NCI-H2227 (cell line): ENCODE measurements around the gene SBNO2.

ENCODE experiments used
- DNase-seq: peaks from one replicate; lab custom pipeline; 2025; ENCODE audit not compliant: unreplicated experiment; lab: John Stamatoyannopoulos, UW

Gene SBNO2, protein sequence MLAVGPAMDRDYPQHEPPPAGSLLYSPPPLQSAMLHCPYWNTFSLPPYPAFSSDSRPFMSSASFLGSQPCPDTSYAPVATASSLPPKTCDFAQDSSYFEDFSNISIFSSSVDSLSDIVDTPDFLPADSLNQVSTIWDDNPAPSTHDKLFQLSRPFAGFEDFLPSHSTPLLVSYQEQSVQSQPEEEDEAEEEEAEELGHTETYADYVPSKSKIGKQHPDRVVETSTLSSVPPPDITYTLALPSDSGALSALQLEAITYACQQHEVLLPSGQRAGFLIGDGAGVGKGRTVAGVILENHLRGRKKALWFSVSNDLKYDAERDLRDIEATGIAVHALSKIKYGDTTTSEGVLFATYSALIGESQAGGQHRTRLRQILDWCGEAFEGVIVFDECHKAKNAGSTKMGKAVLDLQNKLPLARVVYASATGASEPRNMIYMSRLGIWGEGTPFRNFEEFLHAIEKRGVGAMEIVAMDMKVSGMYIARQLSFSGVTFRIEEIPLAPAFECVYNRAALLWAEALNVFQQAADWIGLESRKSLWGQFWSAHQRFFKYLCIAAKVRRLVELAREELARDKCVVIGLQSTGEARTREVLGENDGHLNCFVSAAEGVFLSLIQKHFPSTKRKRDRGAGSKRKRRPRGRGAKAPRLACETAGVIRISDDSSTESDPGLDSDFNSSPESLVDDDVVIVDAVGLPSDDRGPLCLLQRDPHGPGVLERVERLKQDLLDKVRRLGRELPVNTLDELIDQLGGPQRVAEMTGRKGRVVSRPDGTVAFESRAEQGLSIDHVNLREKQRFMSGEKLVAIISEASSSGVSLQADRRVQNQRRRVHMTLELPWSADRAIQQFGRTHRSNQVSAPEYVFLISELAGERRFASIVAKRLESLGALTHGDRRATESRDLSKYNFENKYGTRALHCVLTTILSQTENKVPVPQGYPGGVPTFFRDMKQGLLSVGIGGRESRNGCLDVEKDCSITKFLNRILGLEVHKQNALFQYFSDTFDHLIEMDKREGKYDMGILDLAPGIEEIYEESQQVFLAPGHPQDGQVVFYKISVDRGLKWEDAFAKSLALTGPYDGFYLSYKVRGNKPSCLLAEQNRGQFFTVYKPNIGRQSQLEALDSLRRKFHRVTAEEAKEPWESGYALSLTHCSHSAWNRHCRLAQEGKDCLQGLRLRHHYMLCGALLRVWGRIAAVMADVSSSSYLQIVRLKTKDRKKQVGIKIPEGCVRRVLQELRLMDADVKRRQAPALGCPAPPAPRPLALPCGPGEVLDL (N-terminal part only)

DNA sequence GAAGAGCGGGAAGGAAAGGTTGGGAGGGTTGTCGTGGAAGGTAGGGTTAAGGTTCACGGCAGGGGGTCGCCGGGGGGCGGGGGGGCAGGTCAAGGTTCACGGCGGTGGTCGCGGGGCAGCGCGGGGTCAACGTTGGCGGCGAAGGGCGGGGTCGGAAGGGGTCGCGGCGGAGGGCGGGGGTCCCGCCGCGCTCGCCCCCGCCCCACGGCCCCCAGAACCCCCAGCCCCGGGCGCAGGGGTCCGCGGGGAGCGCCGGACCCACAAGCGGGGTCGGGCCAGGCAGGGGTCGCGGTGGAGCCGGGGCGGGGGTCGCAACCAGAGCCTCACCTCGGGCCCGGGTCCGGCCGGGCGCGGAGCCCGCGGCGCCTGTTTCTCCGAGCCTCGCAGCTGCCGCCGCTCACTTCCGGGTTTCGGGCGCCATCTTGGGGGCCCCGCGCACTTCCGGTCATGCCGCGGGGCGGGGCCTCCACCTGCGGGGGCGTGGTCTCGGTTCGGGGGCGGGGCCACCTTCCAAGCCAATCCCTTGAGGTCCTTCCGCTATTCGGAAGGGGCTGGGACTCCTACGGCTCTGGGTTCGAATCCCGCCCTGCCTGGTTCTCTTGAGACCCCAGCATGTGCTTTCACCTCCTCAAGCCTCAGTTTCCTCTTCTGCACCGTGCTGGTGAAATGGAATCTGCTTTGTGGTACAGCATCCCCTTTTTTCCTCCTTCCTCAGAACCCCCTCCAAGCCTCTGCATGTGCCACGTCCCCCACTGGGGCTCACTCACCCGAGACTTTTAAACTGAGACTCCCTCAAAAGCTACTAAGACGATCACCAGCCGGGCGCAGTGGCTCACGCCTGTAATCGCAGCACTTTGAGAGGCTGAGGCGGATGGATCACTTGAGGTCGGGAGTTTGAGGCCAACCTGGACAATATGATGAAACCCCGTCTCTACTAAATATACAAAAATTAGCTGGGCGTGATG lies at the start of gene SBNO2:
SBNO2 (minus strand) TSS at position 424 of the 965 bp plus-strand sequence. CDS start 19,992 bp downstream, outside the sequence.
- DNase-seq, result peak; percentile 87

DNA sequence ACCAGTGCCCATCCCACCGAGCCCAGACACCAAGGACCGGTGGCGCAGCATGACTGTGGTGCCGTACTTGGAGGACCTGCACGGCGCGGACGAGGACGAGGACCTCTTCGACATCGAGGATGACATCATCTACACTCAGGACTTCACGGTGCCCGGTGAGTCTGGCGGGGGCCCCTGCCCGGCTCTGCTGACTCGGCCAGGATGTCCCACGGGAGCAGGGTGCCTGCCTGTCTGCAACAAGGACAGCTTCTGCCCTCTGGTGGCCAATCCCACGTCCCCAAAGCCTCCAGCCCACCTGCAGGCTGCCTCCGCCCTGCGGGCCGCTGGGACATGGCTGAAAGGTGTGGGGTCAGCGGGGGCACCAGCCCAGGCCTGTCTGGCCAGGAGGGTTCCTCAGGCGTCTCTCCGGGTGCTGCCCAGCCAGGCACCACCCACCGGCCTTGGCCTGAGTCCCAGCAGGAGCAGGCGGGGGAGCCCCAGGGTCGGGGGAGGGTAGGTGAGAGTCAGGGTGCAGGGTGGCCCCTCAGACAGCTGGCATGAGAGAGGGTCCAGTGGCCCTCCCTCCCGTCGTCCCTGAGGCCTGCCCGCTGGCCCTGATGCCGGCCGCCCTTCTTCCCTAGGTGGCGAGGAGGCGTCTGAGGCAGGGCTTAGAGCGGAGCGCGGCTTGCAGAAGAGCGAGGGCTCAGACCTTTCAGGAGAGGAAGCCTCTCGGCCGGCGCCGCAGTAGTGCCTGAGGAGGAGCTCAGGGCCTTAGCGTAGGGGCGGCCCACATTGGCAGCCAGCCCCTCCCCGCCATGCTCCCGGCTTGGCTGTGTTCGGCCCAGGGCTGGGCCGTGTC lies 49.2 kb upstream of the SBNO2 start:
- peak; percentile 44 for DNase-seq

DNA sequence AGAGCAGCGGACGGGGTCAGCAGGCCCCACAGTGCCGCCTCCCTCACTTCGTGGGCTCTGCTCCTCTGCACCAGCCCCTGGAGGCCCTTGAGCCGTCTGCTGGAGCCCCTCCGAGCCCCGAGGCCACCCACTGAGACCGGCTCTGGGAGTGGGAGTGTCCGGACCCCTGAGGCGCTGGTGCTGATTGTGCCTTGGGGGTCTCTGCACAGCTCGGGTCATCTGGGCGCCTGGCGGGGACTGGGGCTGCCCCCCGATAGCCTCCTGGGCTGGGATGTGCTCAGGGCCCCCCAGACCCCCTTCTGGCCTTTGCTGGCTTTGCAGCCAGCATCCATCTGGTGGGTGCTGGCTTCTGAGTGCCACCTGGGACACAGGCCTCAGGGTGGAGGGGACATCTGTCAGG lies 48.3 kb upstream of the SBNO2 start:
- no peak for DNase-seq

DNA sequence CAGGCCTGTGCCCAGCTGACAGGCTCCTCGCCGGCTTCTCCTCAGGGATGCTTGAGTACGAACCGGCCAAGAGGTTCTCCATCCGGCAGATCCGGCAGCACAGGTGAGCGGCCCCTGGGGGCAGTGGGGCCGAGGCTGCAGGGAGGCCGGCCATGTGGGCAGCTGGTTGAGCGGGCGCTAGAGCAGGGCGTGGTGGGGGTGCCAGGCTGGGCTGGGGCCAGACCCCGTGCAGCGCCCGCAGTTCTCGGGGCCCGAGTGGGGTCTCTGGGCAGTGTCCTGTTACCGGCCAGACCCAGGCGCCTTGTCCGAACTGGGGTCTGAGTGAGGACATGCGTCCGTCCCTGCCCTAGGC lies 47.8 kb upstream of the SBNO2 start:
- no peak for DNase-seq

DNA sequence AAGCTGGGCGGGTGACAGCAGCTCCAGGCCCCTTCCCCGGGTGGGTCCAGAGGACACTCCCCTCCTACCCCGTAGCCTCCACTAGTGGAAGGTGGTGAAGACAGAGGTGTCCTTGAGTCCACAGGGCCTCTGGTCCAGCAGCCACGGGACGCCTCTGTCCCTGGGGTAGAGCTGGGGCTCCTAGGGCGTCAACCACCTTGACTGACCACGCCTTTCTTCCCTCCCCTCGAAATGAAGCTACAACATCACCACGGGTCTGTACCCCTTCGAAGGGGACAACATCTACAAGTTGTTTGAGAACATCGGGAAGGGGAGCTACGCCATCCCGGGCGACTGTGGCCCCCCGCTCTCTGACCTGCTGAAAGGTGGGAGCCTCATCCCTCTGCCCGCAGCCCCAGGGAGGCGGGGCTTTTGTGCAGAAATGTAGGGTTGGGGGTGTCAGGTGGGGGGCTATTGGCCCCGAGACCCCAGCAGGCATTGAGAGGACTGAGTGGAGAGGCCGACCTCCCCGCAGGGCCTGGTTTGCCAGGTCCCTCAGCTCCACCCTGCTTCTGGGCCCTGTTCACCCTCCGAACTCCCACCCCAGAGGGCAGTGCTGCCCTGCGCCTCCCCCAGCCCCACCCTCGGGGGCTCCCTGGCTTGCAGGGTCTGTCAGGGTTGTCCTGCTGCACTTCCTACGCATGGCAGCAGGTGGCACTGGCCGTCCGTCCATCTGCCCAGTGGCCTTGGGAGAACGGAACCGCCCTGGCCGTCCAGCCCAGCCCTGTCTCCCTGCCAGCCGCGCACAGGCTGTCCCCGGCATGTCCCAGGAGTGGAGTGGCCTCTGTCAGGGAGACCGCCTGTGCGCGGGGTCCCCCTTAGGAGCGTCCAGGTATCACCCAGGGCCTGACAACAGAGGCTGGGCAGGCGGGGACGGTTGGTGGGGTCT lies 47.2 kb upstream of the SBNO2 start:
- DNase-seq, result peak; percentile 56

DNA sequence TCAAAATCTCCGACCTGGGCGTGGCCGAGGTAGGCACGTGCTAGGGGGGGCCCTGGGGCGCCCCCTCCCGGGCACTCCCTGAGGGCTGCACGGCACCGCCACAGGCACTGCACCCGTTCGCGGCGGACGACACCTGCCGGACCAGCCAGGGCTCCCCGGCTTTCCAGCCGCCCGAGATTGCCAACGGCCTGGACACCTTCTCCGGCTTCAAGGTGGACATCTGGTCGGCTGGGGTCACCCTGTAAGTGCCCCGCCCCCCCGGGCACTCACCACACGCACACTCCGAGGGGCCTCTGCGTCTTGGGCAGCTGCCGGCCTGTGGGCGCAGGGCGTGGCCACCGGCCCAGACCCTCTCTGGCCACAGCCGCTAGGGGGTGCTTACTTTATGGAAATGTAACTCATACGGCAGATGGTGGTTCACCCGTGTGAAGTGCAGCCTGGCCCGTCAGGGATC lies 46.4 kb upstream of the SBNO2 start:
- no peak for DNase-seq

DNA sequence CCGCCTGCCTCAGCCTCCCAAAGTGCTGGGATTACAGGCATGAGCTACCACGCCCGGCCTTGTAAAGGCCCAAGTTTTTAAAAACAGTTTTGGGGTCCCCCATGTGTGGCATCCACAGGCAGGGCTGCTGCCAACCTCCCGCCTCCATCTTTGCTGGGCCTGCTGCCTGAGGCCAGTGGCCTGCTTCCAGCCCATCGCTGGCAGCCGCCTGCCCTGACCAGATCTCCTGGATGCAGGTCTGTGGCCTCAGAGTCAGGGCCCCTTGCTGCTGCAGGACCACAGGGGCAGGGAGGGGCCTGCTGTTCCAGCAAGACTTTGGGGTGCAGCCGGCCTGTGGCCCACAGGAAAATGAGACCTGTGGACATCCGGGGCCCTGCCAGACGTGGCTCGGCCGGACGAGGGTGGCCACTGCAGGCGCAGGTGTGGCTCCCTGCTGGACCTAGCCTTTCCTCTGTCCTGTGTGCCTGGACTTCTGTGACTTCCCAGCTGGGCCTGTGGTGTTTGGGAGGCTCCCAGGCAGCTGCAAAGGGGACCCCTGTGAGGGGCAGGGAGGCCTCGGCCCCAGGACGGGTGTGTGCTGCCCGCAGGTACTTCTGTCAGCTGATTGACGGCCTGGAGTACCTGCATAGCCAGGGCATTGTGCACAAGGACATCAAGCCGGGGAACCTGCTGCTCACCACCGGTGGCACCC lies 45.9 kb upstream of the SBNO2 start:
- DNase-seq, result no peak

DNA sequence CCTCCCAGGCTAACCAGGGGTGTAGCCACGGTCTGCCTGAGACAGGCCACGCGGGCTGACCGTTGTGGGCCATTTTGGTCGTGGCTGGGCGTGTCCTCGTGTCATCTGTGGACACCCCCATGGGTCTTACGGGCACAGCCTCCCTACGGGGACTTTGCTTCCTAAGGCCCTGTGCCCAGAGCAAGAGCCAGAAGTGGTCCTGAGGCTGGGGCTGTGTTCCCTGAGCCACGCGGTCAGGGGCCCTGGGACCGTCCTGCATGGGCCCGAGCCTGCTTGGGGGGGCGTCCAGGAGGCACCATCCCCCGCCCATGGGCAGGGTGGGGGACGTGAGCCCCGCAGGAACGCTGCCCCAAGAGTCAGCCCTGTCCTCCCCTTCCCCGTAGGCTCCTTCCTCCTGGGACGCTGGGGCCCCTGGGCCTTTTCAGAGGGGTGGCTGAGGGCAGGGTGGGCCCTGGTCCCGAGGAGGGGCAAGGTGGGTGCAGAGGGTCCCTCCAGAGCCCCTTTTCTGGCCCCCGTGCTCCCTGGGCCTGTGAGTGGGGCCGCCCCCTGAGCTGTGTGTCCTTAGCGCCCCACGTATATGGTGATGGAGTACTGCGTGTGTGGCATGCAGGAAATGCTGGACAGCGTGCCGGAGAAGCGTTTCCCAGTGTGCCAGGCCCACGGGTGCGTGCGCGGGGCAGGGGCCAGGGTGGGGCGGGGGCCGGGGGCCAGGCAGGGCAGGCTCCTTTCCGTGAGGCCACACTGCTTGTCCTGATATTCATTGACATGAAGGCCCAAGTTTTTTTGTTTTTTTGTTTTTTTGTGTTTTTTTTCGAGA lies 44.9 kb upstream of the SBNO2 start:
- no peak for DNase-seq

DNA sequence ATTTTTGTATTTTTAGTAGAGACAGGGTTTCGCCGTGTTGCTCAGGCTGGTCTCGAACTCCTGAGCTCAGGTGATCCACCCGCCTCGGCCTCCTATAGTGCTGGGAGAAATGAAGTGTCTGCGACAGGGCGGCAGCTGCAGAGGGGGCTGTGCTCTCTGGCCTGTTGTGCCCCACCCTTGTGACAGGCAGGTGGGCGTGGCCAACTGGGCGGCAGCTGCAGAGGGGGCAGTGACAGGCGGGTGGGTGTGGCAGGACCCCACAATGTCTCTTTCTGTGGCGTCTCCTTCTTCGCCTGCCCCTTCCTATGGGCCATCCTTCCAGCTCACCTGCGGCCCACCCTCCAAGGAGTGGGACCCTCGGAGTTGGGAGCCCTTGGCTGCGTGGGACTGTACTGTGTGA lies 43.3 kb upstream of the SBNO2 start:
- DNase-seq, result peak; percentile 24

DNA sequence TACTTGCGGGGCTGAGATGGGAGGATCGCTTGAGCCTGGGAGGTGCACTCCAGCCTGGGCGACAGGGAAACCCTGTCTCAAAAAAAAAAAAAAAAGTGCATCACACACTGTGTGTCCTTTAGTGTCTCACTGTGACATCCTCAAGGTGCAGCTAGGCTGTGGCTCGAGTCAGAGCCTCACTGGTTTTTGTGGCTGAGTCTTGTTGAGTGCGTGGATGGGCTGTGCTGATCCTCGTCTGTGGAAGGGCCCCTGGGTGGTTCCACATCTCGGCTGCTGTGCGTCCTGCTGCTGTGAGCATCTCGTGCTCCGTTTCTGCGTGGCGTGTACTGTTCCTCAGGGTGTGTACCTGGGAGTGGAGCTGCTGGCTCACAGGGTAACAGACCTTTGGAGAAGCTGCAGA lies 42.7 kb upstream of the SBNO2 start:
- no peak for DNase-seq

DNA sequence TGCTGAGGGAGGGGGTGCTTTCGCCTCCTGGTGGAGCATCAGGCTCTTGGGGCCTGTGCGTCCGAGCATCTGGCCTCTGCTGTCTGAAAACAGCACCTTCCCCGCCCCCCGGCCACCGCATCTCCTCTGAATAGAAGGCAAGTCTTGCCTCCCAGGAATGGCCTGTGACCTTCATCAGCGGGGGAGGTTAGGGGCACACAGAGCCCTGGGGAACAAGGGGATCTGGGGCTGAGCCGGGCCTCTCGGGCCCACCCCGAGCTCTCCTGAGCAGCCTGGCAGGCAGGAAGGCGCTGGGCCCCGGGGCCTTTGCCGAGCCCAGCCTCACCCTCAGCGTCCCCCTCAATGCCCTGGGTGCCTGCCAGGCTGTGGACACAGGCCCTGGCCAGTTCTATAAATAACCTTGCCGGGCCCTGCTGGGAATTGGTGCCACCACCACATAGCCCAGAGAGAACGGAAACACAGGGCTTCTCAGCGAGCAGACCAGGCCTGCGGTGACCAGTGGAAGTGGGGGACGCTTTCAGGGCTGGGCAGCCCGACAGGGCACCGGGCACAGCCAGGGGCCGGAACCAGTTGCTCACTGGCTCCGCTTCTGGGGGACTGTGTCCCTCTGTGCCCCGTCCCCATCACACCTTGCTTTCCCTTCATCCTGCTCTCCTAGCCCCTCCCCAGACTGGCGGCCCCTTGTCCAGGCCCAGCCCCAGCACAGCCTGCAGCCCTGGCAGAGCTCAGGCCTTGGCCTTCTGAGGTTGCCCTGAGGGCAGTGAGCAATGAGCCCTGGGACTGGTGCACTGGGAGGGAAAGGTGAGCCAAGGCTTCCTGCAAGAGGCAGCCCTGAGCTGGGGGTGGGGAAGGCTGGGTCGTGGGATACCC lies 41.0 kb upstream of the SBNO2 start:
- DNase-seq, result no peak

DNA sequence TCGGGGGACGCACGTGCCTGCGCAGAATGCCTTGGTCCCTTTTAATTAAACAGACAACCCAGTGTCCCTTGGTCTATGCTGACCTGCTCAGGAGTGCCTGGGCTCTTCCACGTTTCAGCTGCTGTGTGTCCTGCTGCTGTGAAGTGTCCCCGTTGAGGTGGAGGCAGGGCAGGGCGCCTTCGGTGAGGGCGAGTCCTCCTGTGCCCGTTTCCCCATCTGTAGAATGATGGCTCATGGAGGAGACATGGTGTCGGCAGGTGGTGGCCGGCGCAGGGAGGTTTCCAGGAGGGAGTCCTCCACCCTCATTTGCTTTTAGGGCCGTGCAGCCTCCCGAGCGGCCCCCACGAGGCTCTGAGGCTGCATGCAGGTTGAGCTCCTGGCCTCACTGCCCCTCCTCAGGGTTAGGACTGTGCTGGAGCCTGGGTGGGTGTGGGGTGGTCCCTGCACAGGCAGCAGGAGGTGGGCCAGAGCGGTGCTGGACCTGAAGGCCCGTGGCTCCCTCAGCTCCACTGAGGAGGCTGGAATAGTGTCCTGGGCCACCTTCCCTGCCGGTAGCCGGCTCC lies 40.3 kb upstream of the SBNO2 start:
- no peak for DNase-seq

DNA sequence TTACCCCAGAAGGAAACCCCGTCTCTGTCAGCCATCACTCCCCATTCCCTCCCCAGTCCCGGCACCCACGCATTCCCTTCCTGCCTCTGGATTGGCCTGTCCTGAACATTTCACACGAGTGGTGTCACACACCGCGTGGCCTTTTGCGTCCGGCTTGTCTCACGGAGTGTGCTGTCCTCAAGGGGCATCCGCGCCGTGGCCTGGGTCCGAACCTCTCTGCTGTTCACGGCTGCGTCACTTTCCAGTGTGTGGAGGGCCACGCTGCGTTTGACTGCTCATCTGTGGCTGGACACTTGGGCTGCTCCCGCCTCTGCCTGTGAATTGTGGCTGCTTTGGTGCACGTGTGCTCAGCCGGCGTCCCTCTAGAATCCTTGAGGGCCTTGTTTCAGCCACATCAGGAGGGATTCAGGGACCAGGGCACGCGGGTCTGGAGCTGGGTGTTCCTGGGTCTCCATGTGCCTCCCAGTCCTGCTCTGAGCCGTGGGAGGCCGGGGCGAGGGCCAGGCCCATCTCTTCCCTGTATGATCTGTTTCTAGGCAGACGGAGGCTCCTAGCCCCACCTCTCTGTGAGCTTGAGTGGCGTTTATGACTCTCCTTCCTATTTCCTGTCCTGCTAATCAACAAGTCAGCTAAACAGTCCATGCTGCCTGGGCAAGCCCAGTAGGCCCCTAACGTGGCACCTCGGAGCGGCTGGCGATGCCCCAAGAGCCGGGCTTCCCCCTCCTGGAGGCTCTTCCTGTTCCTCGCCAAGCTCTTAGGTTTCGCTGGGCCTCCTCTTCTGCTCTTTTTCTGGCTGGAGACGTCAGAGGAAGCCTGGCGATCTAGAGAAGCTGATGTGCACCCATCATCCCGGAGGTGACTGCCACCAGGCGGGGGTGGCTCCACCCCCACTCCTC lies 39.6 kb upstream of the SBNO2 start:
- no peak for DNase-seq

DNA sequence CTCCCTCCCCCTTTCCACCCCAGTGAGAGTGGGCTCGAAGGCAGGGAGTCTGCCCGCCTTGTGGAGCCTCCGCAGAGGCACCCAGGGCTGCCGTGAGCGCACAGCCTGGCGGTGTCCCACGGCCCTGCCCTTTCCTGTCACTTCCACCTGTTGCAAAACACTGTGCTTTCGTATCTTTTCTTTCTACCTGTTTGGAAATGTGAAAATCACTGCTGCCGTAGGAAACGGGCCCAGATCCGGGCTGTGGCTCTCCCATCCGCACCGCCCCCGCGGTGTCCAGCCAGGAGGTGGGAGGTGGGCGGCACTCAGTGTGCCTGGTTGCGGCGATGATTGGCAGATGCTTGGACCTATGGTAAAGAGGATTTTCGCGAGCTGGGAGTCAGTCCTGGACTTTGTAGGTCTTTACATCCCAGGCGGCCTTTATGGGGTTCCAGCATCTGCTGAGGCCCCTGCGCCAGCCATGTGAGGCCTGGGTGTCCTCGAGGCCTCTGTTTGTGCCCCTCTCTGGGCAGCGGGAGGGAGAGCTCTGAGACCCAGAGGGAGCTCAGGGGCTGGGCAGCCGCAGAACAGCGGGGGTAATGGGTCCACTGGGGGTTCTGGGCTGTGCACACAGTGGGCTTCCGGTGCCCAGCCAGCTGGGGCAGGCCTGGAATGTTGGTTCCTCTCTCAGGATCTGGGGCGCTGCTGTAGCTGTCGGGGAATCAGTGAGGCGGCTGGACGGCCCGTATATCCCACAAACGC lies 37.6 kb upstream of the SBNO2 start:
- peak; percentile 30 for DNase-seq
